A549 (cell line): ENCODE measurements around the gene SLC45A3. TPM values are rescaled to one million over a fixed set of nuclear protein-coding genes. Genes with fewer than 3 reads are reported as not detected.

Experiments used
- ATAC-seq, 2 experiments: fragments of 200-7000 bp in 1 of 2; fragments of >200 bp in 1 of 2; cut with Nextera tagmentation in 1 of 2; cut with Tn5 transposase in 1 of 2; 3 replicates each; pipeline versions ENCODE4 v1.8.0 to v1.9.1; 2018 to 2020; ENCODE audit warnings: mild to moderate bottlenecking in 1 of 2, moderate library complexity in 1 of 2
- CTCF ChIA-PET: fragments of 300-600 bp; sonication (Branson Sonifier 250); formaldehyde crosslinking; extraction: SDS; loops from one replicate; lab custom pipeline; 2021; ENCODE audit warnings: antibody characterized with exemption, inconsistent platforms; lab: Yijun Ruan, JAX
- POLR2A ChIA-PET: fragments of 350-600 bp; formaldehyde crosslinking; extraction: SDS; loops from one replicate; lab custom pipeline; 2021; ENCODE audit warnings: antibody characterized with exemption, inconsistent platforms; lab: Yijun Ruan, JAX
- DNase-seq, 2 experiments: peaks; one replicate each; pipeline versions ENCODE4 v3.0.0 to v3.0.0-alpha.2; 2011 to 2016; ENCODE audit warnings: low read depth in 1 of 2, low spot score in 1 of 2
- FAIRE-seq: peaks from 2 replicates; lab custom pipeline; 2011; peaks lifted over from hg19 to GRCh38; lab: Jason Lieb, UNC
- H3K27ac ChIP-seq, 2 experiments: fragments of >200 bp; sonication (Bioruptor Twin); formaldehyde crosslinking; 3 replicates each; pipeline ENCODE4 v1.5.1; 2016 to 2017
- H3K4me1 ChIP-seq: fragments of >200 bp; sonication (Bioruptor Twin); formaldehyde crosslinking; 3 replicates; pipeline ENCODE4 v1.6.1; 2016
- H3K4me2 ChIP-seq: fragments of >200 bp; sonication (Bioruptor Twin); formaldehyde crosslinking; 3 replicates; pipeline ENCODE4 v1.6.1; 2016
- H3K4me3 ChIP-seq: fragments of >200 bp; sonication (Bioruptor Twin); formaldehyde crosslinking; 3 replicates; pipeline ENCODE4 v1.5.1; 2016
- H3K9me3 ChIP-seq: fragments of >200 bp; sonication (Bioruptor Twin); formaldehyde crosslinking; 3 replicates; pipeline ENCODE4 v1.6.1; 2016
- ATOH8 ChIP-seq: fragments of 250-450 bp; sonication (Bioruptor Pico); IDR thresholded peaks from 2 replicates; pipeline ENCODE4 v1.5.0; 2020; ENCODE audit warnings: low read depth, mild to moderate bottlenecking, moderate library complexity
- BHLHE40 ChIP-seq: IDR thresholded peaks from 2 replicates; pipeline ENCODE4 v1.6.1; 2012; ENCODE audit warnings: low read depth, low read length, inconsistent platforms
- CBX8 ChIP-seq: fragments of 200-600 bp; sonication (generic); IDR thresholded peaks from 2 replicates; pipeline ENCODE4 v1.6.1; 2016
- CTCF ChIP-seq: fragments of >200 bp; sonication (Bioruptor Twin); formaldehyde crosslinking; IDR thresholded peaks from 3 replicates; pipeline ENCODE4 v1.5.1; 2016
- ELK1 ChIP-seq: fragments of 150-350 bp; IDR thresholded peaks from 2 replicates; pipeline ENCODE4 v1.6.1; 2014; ENCODE audit warnings: low read depth, mild to moderate bottlenecking, low read length
- EP300 ChIP-seq, 2 experiments: fragments of >200 bp; sonication (Bioruptor Twin); formaldehyde crosslinking; IDR thresholded peaks; 2 replicates in 1 of 2; 3 replicates in 1 of 2; pipeline ENCODE4 v1.6.1; 2016 to 2017
- HDAC2 ChIP-seq: fragments of 200-600 bp; sonication (generic); IDR thresholded peaks from 2 replicates; pipeline ENCODE4 v1.6.1; 2016
- HES2 ChIP-seq: fragments of >200 bp; sonication (Bioruptor Twin); formaldehyde crosslinking; IDR thresholded peaks from 2 replicates; pipeline ENCODE4 v1.6.1; 2016
- HEYL ChIP-seq: fragments of 250-450 bp; sonication (Bioruptor Pico); IDR thresholded peaks from 2 replicates; pipeline ENCODE4 v1.8.0; 2021; ENCODE audit warnings: mild to moderate bottlenecking, moderate library complexity
- HMGXB4 ChIP-seq: fragments of 250-450 bp; sonication (Bioruptor Pico); IDR thresholded peaks from 2 replicates; pipeline ENCODE4 v1.5.0; 2021; ENCODE audit warnings: mild to moderate bottlenecking, moderate library complexity, borderline replicate concordance
- HOXA7 ChIP-seq: fragments of 250-450 bp; sonication (Bioruptor Pico); IDR thresholded peaks from 2 replicates; pipeline ENCODE4 v1.5.0; 2020; ENCODE audit warnings: mild to moderate bottlenecking, moderate library complexity
- HOXB5 ChIP-seq: fragments of 250-450 bp; sonication (Bioruptor Pico); IDR thresholded peaks from 2 replicates; pipeline ENCODE4 v1.5.0; 2020; ENCODE audit warnings: mild to moderate bottlenecking, moderate library complexity
- JUNB ChIP-seq: fragments of >200 bp; sonication (Bioruptor Twin); formaldehyde crosslinking; IDR thresholded peaks from 2 replicates; pipeline ENCODE4 v1.6.1; 2016
- MAX ChIP-seq: IDR thresholded peaks from 2 replicates; pipeline ENCODE4 v1.6.1; 2012
- MAZ ChIP-seq: fragments of 150-350 bp; IDR thresholded peaks from 2 replicates; pipeline ENCODE4 v1.6.1; 2014; ENCODE audit warnings: antibody characterized with exemption, low read depth, low read length, borderline replicate concordance
- NR3C1 ChIP-seq: fragments of >200 bp; sonication (Bioruptor Twin); formaldehyde crosslinking; IDR thresholded peaks from 3 replicates; pipeline ENCODE4 v1.6.1; 2017
- POLR2A ChIP-seq: IDR thresholded peaks from 2 replicates; pipeline ENCODE4 v1.6.1; 2012; ENCODE audit warnings: mild to moderate bottlenecking, low read length
- POLR2AphosphoS2 ChIP-seq: conservative IDR thresholded peaks from 2 replicates; pipeline ENCODE4 v1.6.1; 2012; ENCODE audit warnings: low read length, improper control_type of control experiment, inconsistent platforms
- RAD21 ChIP-seq, 2 experiments: fragments of >200 bp in 1 of 2; sonication (Bioruptor Twin) in 1 of 2; formaldehyde crosslinking in 1 of 2; IDR thresholded peaks in 1 of 2; conservative IDR thresholded peaks in 1 of 2; 2 replicates in 1 of 2; 3 replicates in 1 of 2; pipeline ENCODE4 v1.6.1; 2012 to 2018; ENCODE audit warnings: inconsistent platforms in 1 of 2
- RARB ChIP-seq: fragments of 250-450 bp; sonication (Bioruptor Pico); IDR thresholded peaks from 2 replicates; pipeline ENCODE4 v1.8.0; 2021; ENCODE audit warnings: mild to moderate bottlenecking, moderate library complexity
- RCOR1 ChIP-seq: fragments of 150-350 bp; IDR thresholded peaks from 2 replicates; pipeline ENCODE4 v1.6.1; 2014; ENCODE audit warnings: antibody characterized with exemption, low read length, low read depth
- RFX5 ChIP-seq: fragments of 450-650 bp; IDR thresholded peaks from 2 replicates; pipeline ENCODE4 v1.7.1; 2014; ENCODE audit warnings: antibody characterized with exemption, mild to moderate bottlenecking, moderate library complexity
- SMC3 ChIP-seq: fragments of >200 bp; sonication (Bioruptor Twin); formaldehyde crosslinking; IDR thresholded peaks from 3 replicates; pipeline ENCODE4 v1.6.1; 2018; ENCODE audit warnings: inconsistent platforms
- TFCP2L1 ChIP-seq: fragments of 250-450 bp; sonication (Bioruptor Pico); IDR thresholded peaks from 2 replicates; pipeline ENCODE4 v1.5.0; 2021; ENCODE audit warnings: mild to moderate bottlenecking
- ZFP36 ChIP-seq: fragments of 450-650 bp; IDR thresholded peaks from 2 replicates; pipeline ENCODE4 v1.6.1; 2014; ENCODE audit warnings: borderline replicate concordance; ENCODE audit not compliant: partially characterized antibody
- ZNF302 ChIP-seq: fragments of 250-450 bp; sonication (Bioruptor Pico); IDR thresholded peaks from 2 replicates; pipeline ENCODE4 v1.9.0; 2021; ENCODE audit warnings: inconsistent platforms, mild to moderate bottlenecking, moderate library complexity
- WGBS: methylation state at CpG from one replicate; pipeline ENCODE4 v1.1.6; 2017; ENCODE audit errors: missing lambda C conversion rate; 5-methylcytosine and 5-hydroxymethylcytosine counted together
- polyA plus RNA-seq, 4 experiments: library from polyadenylated mRNA; depleted of rRNA in 3 of 4; stranded (reverse); fragments of >200 nt; fragmentation: RNase III in 1 of 4; extraction: RNeasy Plus Mini Kit Qiagen cat#74134 plus additional on column Dnase treatment in 1 of 4; gene quantifications; 2 replicates in 3 of 4; 3 replicates in 1 of 4; pipeline ENCODE4 v1.2.3, GENCODE V29; 2011 to 2017

The SLC45A3 gene
- polyA plus RNA-seq, 2 of the 4 experiments (the other 2 are of a cell fraction): 2.8 to 3.4 TPM

- no peak for DNase-seq
- no peak overlapping the region for H3K4me2 ChIP-seq
- no peak for FAIRE-seq
- ChIA-PET POLR2A (no interaction called here), CTCF (interaction anchor here (2.1 kb wide), 1 partner anchor 90 kb away, joined by 8 read pairs; no protein-coding TSS in a partner anchor)
- TF ChIP-seq HOXA7 (CRISPR knock-in tag) (no peak), MAZ (no peak), HDAC2 (no peak), RARB (CRISPR knock-in tag) (no peak), ZNF302 (CRISPR knock-in tag) (no peak), TFCP2L1 (CRISPR knock-in tag) (no peak), RFX5 (no peak), HEYL (CRISPR knock-in tag) (no peak), JUNB (no peak), SMC3 (no peak)
- peaks cover 9% of the 10 kb centered on the region; the same call in 1 of the 3 replicates for H3K4me1 ChIP-seq
- WGBS: 58% methylated on average over 3 of the region's 3 CpGs
- no peak overlapping the region for H3K4me3 ChIP-seq
- no peak overlapping the region for H3K27ac ChIP-seq
- no peak for ATAC-seq
- no peaks in the 10 kb centered on the region for H3K9me3 ChIP-seq
Observed at GRCh38 chr1:205619376-205619775, 60.9 kb downstream of the SLC45A3 start.

- no peak overlapping the region for H3K4me2 ChIP-seq
- CTCF ChIA-PET: interaction anchor here (0.9 to 1.9 kb wide), 3 partner anchors 25 to 41 kb away, joined by 3 to 12 read pairs (median 9); no protein-coding TSS in a partner anchor
- no peak for ATAC-seq
- no peak for FAIRE-seq
- WGBS: 88% methylated on average over 1 of the region's 1 CpG
- H3K9me3 ChIP-seq: no peaks in the 10 kb centered on the region
- H3K4me1 ChIP-seq: peaks cover 9% of the 10 kb centered on the region; the same call in 1 of the 3 replicates
- H3K4me3 ChIP-seq: no peak overlapping the region
- POLR2A ChIA-PET: no interaction called here
- TF ChIP-seq CTCF: no peak
- no peak for TF ChIP-seq EP300 (IDR thresholded peaks at IDR 0.05)
- no peak for TF ChIP-seq RCOR1
- TF ChIP-seq HES2: no peak
- TF ChIP-seq ZFP36: no peak
- no peak for TF ChIP-seq CBX8
- TF ChIP-seq SMC3: no peak
- no peak for TF ChIP-seq RAD21 (conservative IDR thresholded peaks at IDR 0.05 in 1 of 2, IDR thresholded peaks at IDR 0.05 in 1 of 2)
- no peak for TF ChIP-seq MAX
- TF ChIP-seq ATOH8 (CRISPR knock-in tag): no peak
- TF ChIP-seq POLR2AphosphoS2: no peak
- no peak for TF ChIP-seq ELK1
- no peak for TF ChIP-seq TFCP2L1 (CRISPR knock-in tag)
- no peak for TF ChIP-seq POLR2A
- no peak for TF ChIP-seq BHLHE40
- TF ChIP-seq HMGXB4 (CRISPR knock-in tag): no peak
- TF ChIP-seq JUNB: no peak
- no peak for TF ChIP-seq HOXB5 (CRISPR knock-in tag)
- TF ChIP-seq NR3C1: no peak
- no peak for DNase-seq
- H3K27ac ChIP-seq: no peak overlapping the region; a peak in 1 of 6 replicates
Observed at GRCh38 chr1:205616563-205617293, 63.6 kb downstream of the SLC45A3 start.
